Measurements from ENCODE around the gene TM4SF1.

- TF ChIP-seq CTCF (IDR thresholded peaks at IDR 0.05) (no peak), POLR2A (IDR thresholded peaks at IDR 0.05) (no peak)
Measured at GRCh38 chr3:149384911-149385321, 7.5 kb upstream of the TM4SF1 start.

All from Peyer's patch (tissue), 4 donors.